DMS114 treated with DMSO at 0.1 percent for 48 hours (cell line): Measurements from ENCODE around the gene PTPRT.

ENCODE experiments used
- DNase-seq: peaks from one replicate; lab custom pipeline; 2025; ENCODE audit not compliant: unreplicated experiment; lab: John Stamatoyannopoulos, UW

Gene PTPRT

GRCh38 chr20:43189554-43190331, at the start of gene PTPRT:
Gene PTPRT, minus strand, starts transcription at chr20:43189906. Its CDS starts 173 bp downstream, at chr20:43189733.
- no peak for DNase-seq

- no peak for DNase-seq
Measured at GRCh38 chr20:43238833-43239232, 49.1 kb upstream of the PTPRT start.

GRCh38 chr20:43238266-43238665, 48.6 kb upstream of the PTPRT start:
- no peak for DNase-seq

GRCh38 chr20:43237651-43238168, 48.0 kb upstream of the PTPRT start:
- no peak for DNase-seq

GRCh38 chr20:43235998-43236397, 46.3 kb upstream of the PTPRT start:
- no peak for DNase-seq

- DNase-seq, result no peak
Measured at GRCh38 chr20:43231829-43232228, 42.1 kb upstream of the PTPRT start.

GRCh38 chr20:43229696-43230095, 40.0 kb upstream of the PTPRT start:
- no peak for DNase-seq

- DNase-seq, result no peak
Measured at GRCh38 chr20:43220612-43221011, 30.9 kb upstream of the PTPRT start.

- no peak for DNase-seq
Measured at GRCh38 chr20:43210901-43211300, 21.2 kb upstream of the PTPRT start.

- no peak for DNase-seq
Measured at GRCh38 chr20:43209831-43210230, 20.1 kb upstream of the PTPRT start.

- no peak for DNase-seq
Measured at GRCh38 chr20:43205699-43206098, 16.0 kb upstream of the PTPRT start.

- no peak for DNase-seq
Measured at GRCh38 chr20:43202100-43202499, 12.4 kb upstream of the PTPRT start.

- no peak for DNase-seq
Measured at GRCh38 chr20:43198607-43199006, 8.9 kb upstream of the PTPRT start.

GRCh38 chr20:43196243-43196642, 6.5 kb upstream of the PTPRT start:
- DNase-seq, result no peak

GRCh38 chr20:43194137-43194536, 4.4 kb upstream of the PTPRT start:
- DNase-seq, result no peak

- DNase-seq, result no peak
Measured at GRCh38 chr20:43193443-43193842, 3.7 kb upstream of the PTPRT start.

- peak; percentile 5 for DNase-seq
Measured at GRCh38 chr20:43191946-43192863, 2.5 kb upstream of the PTPRT start.

- DNase-seq, result no peak
Measured at GRCh38 chr20:43191143-43191542, 1.4 kb upstream of the PTPRT start.

GRCh38 chr20:43190332-43190953, 737 bp upstream of the PTPRT start:
- DNase-seq, result no peak

- DNase-seq, result no peak
Measured at GRCh38 chr20:43188861-43189553, 699 bp downstream of the PTPRT start.

- DNase-seq, result no peak
Measured at GRCh38 chr20:43188234-43188653, 1.5 kb downstream of the PTPRT start.
